ENCODE measurements around the gene POLK.
"Not testable (repeated sequence)": the region's sequence is repeated elsewhere in the genome, so short reads cannot be mapped to it uniquely, and the experiment has no call there.

Gene POLK

GRCh38 chr5:75510836-75511434, 756 bp upstream of the POLK start:
- DNase-seq (ENCODE audit: low read depth in 2 of 2), result no peak

GRCh38 chr5:75512383-75513074, 838 bp downstream of the POLK start:
- no peak for DNase-seq (ENCODE audit: low read depth in 2 of 2)

- DNase-seq (ENCODE audit: low read depth in 2 of 2), result no peak
These were observed 2.1 kb downstream of the POLK start for GRCh38 chr5:75513841-75514240.

DNA sequence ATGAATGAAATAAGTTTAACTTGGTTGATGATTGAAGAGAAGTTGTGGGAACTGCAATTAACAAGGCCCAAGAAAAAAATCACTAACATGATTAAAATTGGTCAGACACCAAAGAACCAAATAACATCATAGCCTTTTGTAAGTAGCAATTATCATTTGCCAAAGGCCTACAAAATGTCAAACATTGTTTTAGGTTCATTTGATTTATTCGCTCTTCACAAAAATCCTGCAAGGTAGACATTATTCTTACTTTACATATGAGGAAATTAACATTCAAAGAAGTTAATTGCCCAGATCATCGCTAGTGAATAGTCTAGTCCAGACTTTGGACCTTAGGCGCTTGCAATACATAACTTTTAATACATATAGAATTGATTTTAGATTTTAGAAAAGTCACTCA, 2.6 kb downstream of the POLK start:
- DNase-seq (ENCODE audit: low read depth in 2 of 2), result no peak

GRCh38 chr5:75519761-75520160, 8.1 kb downstream of the POLK start:
- DNase-seq (ENCODE audit: low read depth in 2 of 2), result no peak

- DNase-seq (ENCODE audit: low read depth in 2 of 2), result no peak
These were observed 9.5 kb downstream of the POLK start for GRCh38 chr5:75521195-75521594.

GRCh38 chr5:75522025-75522424, 10.3 kb downstream of the POLK start:
- DNase-seq (ENCODE audit: low read depth in 2 of 2), result no peak

DNA sequence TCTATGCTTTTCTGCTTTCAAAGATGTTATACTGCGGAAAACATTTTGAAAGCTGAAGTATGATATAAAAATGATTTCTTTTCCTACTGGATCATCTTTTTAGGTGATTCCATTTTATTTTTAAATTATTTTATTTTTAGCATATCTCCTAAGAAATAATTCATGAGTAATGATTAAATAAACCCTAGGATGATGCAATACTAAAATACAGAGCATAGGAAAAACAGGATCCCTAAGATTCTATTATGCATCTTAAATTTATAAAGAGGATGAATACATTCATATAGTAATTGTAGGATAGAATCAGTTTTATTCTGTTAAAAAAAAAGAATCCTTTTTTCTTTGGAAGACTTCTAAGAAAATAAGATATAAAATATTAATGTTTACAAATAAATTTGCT, 10.9 kb downstream of the POLK start:
- no peak for DNase-seq (ENCODE audit: low read depth in 2 of 2)

- DNase-seq (ENCODE audit: low read depth in 2 of 2), result no peak
These were observed 11.6 kb downstream of the POLK start for GRCh38 chr5:75523275-75523674.

DNA sequence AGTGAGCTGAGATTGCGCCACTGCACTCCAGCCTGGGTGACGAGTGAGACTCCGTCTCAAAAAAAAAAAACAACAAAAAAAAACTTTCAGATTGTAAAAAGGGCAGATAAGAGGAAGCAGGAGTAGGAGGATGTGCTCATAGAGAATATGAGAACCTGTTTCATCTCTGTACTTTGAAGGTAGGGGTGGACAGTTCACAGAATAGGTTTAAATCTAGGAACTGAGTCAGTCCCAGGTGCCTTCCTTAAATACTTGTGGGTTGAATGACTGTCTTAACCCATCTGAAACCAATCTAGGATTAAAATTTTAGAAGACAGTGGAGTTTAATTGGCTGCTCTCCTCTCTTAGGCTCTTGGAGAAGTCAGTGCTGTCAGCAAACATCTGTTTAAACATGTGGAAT, 12.4 kb downstream of the POLK start:
- DNase-seq (ENCODE audit: low read depth in 2 of 2), result no peak

DNA sequence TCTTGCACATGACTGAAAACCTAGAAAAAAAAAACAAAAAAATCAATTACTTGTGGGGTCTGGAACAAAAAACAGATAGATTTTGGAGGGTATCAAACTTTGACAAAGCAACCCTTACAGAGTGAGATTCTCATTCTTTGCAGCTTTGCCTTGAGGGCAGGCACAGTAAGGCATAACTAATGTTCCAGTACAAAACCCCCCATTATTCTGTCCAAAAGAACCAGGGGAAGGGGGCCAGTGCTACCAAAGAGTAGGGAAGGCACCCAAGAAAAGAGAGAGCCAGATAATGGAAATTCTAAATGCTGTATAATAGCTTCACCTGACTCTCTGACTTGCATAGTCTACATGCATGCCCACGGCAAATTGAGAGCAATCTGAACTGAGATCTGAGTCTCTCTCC, 12.9 kb downstream of the POLK start:
- DNase-seq (ENCODE audit: low read depth in 2 of 2), result no peak

DNA sequence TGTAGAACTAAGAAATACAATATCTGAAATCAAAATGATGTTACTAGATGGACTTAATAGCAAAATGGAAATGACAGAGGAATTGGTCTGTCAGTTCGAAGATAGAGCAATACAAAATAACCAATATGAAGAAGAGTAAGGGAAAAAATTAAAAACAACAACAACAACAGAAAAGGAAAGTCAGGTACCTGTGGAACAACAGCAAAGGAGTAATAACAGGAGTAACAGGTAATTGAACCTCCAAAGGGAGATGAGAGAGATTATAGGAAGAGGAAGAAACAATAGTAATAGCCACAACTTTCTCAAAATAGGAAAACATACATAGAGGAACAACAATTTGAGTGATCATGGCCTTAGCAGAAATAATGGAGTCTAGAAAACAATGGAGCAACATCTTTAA, 13.7 kb downstream of the POLK start:
- DNase-seq (ENCODE audit: low read depth in 2 of 2), result no peak

- DNase-seq (ENCODE audit: low read depth in 2 of 2), result no peak
These were observed 14.4 kb downstream of the POLK start for GRCh38 chr5:75526070-75526469.

- DNase-seq (ENCODE audit: low read depth in 2 of 2), result no peak
These were observed 17.5 kb downstream of the POLK start for GRCh38 chr5:75529185-75529584.

GRCh38 chr5:75532190-75532589, 20.5 kb downstream of the POLK start:
- no peak for DNase-seq (ENCODE audit: low read depth in 2 of 2)

DNA sequence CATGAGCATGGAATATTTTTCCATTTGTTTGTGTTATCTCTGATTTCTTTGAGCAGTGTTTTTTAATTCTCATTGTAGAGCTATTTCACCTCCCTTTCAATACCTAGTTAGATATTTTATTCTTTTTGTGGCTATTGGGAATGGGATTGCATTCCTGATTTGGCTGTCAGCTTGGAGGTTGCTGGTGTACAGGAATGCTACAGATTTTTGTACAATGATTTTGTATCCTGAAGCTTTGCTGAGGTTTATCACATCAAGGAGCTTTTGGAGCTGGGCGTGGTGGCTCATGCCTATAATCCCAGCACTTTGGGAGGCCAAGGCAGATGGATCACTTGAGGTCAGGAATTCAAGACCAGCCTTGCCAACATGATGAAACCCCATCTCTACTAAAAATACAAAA, 22.0 kb downstream of the POLK start:
- DNase-seq (ENCODE audit: low read depth in 2 of 2), result not testable (repeated sequence)

DNA sequence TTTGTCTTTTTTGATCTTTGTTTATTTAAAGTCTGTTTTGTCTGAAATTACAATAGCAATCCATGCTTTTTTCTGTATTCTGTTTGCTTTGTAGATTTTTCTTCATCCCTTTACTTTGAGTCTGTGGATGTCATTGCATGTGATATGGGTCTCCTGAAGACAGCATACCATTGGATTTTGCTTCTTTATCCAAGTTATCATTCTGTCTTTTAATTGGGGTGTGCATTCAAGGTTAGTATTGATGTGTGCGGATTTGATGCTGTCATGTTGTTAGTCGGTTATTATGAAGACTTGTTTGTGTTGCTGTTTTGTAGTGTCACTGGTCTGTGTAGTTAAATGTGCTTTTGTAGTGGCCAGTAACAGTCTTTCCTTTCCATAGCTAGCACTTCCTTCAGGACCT, 23.0 kb downstream of the POLK start:
- DNase-seq (ENCODE audit: low read depth in 2 of 2), result no peak

DNA sequence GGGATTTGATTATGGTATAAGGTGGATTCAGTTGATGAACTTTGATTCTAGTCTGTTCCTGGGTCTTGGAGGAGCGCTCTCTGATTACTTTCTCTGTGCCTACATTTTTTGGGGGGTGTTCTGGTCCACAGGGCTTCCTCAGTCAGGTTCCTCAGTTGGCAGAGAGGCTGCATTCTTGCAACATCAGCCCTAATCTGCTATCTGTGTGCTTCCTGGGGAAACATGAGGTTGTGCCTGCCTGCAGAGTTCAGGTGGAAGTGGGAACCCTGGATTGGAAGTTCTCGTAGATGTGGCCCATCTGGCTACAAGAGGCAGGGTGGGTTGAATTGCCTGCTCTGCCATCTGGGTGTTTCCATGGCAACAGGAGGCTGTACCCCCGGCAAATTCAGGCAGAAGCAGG, 24.5 kb downstream of the POLK start:
- no peak for DNase-seq (ENCODE audit: low read depth in 2 of 2)

- no peak for DNase-seq (ENCODE audit: low read depth in 2 of 2)
These were observed 25.1 kb downstream of the POLK start for GRCh38 chr5:75536694-75537360.

DNA sequence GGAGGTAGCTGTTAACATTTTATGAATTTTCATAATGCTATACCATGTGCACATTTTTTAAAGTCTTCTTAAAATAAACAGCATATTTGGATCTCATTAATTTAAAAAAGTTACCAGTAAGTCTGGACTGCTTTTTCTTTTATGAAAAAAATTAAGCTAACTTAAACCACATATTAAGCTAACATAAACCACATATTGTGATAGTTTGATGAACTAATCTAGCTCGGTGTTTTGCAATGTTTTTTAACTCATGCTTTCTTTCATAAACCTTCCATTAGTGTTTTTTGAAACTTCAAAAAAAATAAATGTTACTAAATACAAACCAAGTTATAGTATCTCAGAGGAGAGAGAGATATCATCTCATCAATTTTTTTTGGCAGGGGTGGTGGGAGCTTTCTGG, 26.5 kb downstream of the POLK start:
- DNase-seq (ENCODE audit: low read depth in 2 of 2), result no peak

DNA sequence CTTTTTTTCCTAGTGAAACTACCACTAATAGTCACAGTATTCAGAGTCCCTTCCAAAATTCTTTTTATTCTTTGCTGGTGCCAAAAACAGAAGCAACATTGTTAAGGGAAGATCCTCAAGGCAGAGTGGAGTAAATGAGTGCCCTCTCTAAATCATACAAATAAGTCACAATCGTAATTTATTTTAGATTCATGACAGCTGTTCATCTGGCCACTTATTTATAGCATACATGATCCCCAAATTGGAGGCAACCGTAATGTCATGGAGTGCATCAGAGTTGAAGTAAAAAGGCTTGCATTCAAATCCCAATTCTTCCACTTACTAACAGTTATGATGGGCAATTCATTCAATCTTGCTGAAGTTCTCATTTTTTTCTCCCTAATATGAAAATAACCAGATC, 33.4 kb downstream of the POLK start:
- DNase-seq (ENCODE audit: low read depth in 2 of 2), result no peak

DNA sequence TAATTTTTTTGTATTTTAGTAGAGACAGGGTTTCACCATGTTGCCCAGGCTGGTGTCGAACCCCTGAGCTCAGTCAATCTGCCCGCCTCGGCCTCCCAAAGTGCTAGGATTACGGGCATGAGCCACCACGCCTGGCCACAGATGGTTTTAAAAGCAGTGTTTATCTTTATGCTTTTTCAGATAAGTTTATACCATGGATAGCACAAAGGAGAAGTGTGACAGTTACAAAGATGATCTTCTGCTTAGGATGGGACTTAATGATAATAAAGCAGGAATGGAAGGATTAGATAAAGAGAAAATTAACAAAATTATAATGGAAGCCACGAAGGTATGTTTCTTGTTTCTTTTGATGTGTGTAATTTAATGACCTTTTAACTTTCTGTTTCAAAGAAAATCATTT, 35.1 kb downstream of the POLK start:
- DNase-seq (ENCODE audit: low read depth in 2 of 2), result no peak

- DNase-seq (ENCODE audit: low read depth in 2 of 2), result no peak
These were observed 36.1 kb downstream of the POLK start for GRCh38 chr5:75547812-75548211.

Measured in stimulated activated CD4-positive, alpha-beta T cell treated with anti-CD3 and anti-CD28 coated beads, Interleukin-1b, Interleukin-23, amount 100 ng/mL, for 4 hours (primary cell).